Nucleus accumbens (tissue), 56 donors: Measurements from ENCODE around the gene LHFPL2.

Experiments used
- DNase-seq, 56 donors: peaks; one replicate each; lab custom pipeline; 2025; lab: John Stamatoyannopoulos, UW

LHFPL2 gene

DNA sequence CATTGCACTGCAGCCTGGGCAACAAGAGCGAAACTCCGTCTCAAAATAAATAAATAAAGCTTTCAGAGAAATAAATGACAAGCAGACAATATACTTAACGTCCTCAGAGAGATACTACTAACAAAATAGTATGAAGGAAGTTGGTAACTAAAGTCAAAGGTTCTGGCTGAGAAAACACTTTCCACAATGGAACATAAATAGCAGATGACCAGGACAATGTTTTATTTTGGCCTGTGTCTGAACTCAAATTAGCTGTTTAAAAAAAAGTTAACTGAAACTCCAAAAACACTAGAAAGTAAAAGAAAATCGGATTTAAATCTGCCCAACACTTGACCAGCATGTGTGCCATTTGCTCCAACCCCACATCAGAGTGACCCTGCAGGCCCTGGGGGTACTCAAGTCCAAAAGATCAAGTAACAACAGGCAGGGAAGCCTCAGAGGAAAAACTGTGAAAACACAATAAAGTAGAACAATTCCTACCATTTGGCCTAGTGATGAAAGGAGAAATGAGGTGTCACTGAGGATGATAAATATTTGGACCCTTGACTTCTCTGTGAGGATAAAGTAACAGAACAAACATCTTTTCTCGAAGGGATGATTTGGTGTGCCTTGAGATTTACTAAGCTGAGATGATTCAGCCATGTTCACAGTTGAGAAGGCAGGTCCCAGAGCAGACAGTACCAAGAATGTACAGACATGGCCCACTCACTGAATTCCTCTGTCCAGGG is 47.7 kb downstream of the LHFPL2 start:
- no peak for DNase-seq

DNA sequence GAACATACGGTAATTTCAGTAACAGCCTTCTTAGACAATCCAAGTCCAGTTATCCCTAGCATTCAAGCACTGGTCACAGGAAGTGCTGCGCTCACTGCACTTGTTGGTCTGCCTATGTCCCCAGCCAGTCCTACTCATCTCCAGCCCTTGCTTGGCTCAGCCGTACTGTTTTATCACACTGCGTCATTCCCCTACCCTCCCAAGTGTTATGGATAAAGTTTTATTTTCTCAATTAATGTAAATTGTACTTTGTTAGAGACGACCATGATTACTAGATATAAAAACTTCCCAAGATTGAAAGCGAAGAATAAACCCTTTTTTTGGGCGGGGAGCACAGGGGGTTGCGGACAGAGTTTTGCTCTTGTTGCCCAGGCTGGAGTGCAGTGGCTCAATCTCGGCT is 49.6 kb downstream of the LHFPL2 start:
- no peak for DNase-seq

GRCh38 chr5:78597974-78598371 is 50.6 kb downstream of the LHFPL2 start:
- no peak for DNase-seq

DNA sequence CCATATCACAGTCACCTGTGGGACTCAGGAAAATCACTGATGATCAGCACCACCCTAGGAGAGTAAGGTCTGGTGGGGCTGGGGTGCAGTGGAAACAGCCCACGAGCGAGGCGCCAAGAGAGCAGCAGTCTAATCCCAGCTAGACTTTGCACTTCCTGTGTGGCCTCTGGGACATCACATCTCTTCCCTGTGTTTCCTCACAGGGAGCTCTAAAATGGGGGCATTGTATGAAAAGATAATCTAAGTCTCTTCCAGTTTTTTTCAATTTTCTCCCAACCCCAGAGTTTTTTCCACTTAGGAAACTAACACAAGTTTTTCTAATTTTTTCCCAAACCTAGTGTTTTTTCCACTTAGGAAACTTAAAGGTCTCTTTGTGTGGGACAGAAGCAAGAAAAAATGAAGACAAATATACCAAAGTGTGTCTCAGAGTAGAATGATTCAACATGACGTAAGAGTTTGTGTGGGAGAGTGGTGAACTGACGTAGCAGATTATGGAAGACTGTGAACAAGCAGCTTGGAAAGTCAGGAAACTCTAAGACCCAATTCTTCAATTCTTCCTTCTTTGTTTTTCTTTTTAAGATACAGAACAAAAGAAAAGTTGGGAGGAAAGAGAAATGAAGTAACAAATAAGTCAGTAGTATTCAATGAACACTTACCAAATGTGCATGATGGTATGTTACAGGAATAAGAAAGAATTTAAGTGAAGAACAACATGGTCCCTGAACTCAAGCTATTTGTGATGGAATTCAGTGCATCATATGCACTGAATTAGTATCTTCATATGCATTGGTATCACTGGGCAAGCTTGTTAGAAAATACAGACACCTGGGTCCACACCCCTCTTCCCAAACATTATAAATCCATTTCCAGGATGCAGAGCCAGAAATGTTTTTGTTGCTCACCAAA is 51.3 kb downstream of the LHFPL2 start:
- DNase-seq, result no peak

DNA sequence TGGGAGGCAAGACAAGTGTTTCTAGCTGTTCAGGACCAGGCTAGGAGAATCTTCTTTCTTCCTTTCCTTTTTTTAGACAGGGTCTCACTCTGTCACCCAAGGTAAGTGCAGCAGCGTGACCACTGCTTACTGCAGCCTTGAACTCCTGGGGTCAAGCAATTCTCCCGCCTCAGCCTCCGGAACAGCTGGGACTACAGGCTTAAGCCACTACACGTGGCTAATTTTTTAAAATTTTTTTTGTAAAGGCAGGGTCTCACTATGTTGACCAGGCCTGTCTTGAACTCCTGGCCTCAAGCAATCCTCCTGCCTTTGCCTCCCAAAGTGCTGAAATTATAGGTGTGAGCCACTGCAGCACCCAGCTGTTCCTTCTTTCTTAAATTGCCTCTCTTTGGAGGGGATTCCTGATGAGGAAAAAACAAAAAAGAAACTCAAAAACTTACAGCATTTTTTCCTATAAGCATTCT is 53.1 kb downstream of the LHFPL2 start:
- no peak for DNase-seq

DNA sequence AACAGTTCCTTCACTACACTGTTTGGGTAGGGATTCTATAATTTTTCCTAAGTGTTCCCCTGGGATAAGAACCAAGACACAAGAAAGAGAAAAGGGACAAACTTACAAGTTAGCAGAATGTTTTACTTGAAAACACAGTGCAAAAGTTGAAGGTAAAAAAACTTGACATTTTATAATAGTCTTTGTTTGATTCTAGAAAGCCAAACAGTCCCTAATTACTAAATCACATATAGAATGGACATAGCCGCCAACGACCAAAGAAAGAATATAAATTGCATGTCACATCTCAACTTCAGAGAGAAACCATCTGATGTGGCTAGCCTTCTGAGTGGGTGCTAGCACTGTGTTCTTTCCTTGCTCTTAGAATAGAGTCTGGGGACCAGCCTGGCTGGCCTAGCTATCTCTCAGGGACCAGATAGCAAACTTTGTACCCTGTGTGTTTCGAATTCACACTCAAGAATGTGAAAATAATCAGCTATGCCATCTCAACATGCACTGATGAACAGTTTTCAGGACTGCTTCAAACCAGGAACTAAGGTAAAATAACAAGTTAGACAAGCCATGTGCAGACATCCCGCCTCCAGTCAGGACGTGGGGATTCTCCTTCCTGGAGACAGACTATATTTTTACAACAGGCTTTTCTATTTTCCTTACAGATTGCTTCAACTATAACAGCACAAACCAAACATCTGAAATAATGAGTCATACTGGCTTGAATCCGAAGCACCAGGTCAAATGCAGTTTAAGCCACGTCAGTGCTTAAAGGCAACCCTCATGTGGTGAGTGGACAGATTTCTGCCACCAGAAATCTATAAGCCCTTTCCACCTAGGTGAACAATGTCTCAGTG is 53.7 kb downstream of the LHFPL2 start:
- DNase-seq, result no peak

- no peak for DNase-seq
Measured at GRCh38 chr5:78594021-78594420, 54.6 kb downstream of the LHFPL2 start.

DNA sequence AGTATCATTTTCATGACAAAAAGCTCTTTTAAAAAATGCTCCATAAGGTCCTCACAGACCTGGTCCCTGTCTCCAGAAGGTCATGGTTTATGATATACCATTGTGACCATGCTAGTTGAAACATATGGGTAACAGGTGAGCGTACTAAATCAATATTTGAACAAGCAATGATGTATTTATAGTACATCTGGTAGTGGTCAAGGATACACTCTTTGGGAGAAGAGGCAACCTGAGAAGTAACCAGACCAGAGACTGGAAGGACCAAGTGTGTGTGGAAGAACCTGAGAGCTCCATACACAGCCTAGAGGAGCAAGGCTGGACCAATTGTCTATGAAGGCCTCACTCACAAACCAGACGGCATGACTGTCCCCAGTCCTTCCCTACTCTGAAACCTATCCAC is 55.1 kb downstream of the LHFPL2 start:
- no peak for DNase-seq

DNA sequence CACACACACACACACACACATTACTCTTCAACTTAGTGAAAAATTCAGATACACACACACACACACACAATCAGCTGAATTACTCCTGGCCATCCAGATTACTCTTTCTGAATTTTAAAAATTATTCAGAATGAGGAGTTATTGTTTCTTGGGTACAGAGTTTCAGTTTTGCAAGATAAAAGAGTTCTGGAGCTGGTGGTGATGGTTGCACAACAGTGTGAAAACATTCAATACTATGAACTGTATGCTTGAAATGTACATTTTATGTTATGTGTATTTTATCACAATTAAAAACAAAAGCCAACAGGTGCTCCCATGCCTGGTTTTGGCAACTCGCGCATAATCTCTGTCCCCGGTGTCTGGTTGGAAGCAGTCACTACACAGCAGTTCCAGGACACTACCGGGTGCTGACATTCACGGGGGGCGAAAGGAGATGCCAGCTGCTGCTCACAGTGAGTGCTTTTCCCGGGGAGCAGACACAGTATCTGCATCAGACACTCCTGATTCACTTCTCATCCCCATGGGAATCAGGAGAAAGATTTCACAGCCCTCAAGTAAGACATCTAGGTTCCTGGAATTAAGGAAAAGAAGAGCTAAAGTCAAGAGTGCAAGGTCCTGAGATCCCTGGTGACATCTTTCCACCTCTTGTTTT is 55.7 kb downstream of the LHFPL2 start:
- no peak for DNase-seq

- DNase-seq, result no peak
Measured at GRCh38 chr5:78591972-78592700, 56.4 kb downstream of the LHFPL2 start.

DNA sequence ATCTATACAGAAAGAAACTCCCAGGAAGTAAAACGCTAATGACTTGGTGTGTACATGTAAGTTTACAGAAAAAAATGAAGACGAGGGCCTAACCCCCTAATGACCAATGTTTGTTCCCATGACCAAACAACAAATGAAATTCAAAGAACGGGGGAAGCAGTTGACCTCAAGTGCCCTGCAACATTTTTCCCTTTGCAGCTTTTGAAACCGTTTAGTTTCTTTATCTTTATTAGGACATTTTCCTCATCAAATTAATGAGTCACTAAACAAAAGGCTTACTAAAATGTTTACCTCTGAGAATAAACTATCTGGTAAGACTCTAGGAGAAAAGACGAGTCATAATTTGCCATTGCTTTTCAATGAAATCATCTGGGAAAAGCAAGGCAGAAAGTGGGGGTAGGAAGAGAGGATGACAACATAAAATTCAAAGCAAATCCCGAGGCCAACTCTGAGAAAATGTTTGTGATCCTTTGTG is 57.4 kb downstream of the LHFPL2 start:
- DNase-seq, result no peak

GRCh38 chr5:78589923-78590322 is 58.6 kb downstream of the LHFPL2 start:
- DNase-seq, result no peak

- DNase-seq, result no peak
Measured at GRCh38 chr5:78588507-78588906, 60.1 kb downstream of the LHFPL2 start.

GRCh38 chr5:78587775-78588291 is 60.7 kb downstream of the LHFPL2 start:
- DNase-seq, result no peak

DNA sequence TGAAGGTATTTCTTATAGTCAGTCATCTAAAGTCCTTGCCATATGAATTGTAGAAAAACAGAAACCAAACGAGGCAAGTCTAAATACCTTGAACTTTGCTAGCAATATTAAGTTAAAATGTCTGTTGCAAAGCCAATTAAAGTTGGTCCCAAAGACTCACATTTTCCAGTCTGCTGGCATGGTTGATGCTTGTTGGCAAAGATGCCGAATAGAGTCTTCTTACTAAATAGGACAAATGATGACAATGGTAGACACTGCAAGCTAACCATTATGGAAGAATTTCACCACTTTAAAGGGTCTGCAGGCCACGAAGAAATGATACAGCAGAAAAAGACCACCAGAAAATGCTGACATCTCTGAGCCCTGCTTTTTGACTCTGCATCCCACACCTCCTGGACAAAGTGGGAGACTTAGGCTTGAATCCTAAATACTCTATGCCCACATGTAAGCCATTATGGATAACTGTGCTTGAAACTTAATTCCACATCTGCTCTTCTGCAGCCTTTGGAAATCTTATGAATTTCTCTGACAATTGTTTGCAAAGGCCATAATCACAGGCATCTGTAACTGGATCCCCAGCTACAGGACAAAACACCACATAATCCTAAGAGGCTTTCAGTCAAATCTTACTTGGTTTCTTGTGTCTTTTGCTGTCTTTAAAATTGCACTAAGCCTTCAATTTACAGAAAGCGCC is 61.3 kb downstream of the LHFPL2 start:
- no peak for DNase-seq

- no peak for DNase-seq
Measured at GRCh38 chr5:78586251-78586650, 62.3 kb downstream of the LHFPL2 start.

- no peak for DNase-seq
Measured at GRCh38 chr5:78578015-78578414, 70.6 kb downstream of the LHFPL2 start.

DNA sequence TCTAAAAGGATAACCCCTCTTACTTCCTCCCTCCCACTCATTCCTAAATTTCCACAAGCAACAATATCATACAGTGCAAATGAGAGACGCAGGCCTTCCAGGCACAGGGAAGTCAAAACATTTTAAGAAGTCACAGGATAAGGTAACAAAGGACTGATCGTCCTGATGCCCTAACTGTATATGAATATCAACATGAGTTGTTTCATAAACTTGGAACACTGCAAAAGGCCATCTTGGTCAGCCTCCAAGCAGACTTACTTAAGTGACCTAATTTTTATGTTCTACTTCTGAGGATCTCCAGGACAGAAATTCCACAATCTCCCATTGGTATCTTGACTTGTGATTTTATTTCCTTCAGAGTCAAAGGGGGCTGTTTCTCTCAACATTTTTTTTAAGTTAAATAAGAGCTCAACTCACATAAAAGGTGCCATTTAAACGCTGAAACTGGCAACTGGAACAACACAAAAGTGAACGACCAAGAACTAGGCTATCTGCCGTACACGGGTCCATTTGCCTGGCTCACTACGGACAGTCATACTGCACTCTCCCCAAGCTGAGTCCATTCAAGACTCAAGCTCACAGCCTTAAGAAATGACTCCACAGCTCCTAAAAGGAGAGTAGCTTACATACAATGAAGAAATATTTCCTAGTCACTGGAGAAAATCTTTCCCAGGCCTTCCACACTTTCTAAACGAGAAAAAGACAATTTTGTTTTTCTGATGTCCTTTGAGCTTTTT is 71.3 kb downstream of the LHFPL2 start:
- DNase-seq, result no peak
